Smooth muscle cell (in vitro differentiated cells): ENCODE results near the gene TCL1A. TPM values are rescaled to one million over a fixed set of nuclear protein-coding genes. Genes with fewer than 3 reads are reported as not detected.

Experiments used
- DNase-seq: peaks from one replicate; lab custom pipeline; 2025; ENCODE audit not compliant: unreplicated experiment; lab: John Stamatoyannopoulos, UW
- H2AFZ ChIP-seq: fragments of 200-600 bp; sonication (generic); 2 replicates; pipeline ENCODE4 v1.6.0; 2016; ENCODE audit warnings: antibody characterized with exemption, low read depth, mild to moderate bottlenecking
- H3F3A ChIP-seq: fragments of 200-600 bp; sonication (generic); 2 replicates; pipeline ENCODE4 v1.6.0; 2017; ENCODE audit warnings: antibody characterized with exemption, low read depth
- H3K27ac ChIP-seq: fragments of 200-600 bp; sonication (generic); 2 replicates; pipeline ENCODE4 v1.5.1; 2016; ENCODE audit warnings: low read depth, mild to moderate bottlenecking
- H3K27me3 ChIP-seq: fragments of 200-600 bp; sonication (generic); 2 replicates; pipeline ENCODE4 v1.6.1; 2016; ENCODE audit warnings: low read depth, mild to moderate bottlenecking
- H3K36me3 ChIP-seq: fragments of 200-600 bp; sonication (generic); 2 replicates; pipeline ENCODE4 v1.5.1; 2016; ENCODE audit warnings: low read depth
- H3K4me1 ChIP-seq: fragments of 200-600 bp; sonication (generic); 2 replicates; pipeline ENCODE4 v1.5.1; 2016; ENCODE audit warnings: low read depth
- H3K4me2 ChIP-seq: fragments of 200-600 bp; sonication (generic); 2 replicates; pipeline ENCODE4 v1.6.0; 2016; ENCODE audit warnings: mild to moderate bottlenecking
- H3K4me3 ChIP-seq: fragments of 200-600 bp; sonication (generic); 2 replicates; pipeline ENCODE4 v1.5.1; 2016; ENCODE audit warnings: mild to moderate bottlenecking
- H3K79me2 ChIP-seq: fragments of 200-600 bp; sonication (generic); 2 replicates; pipeline ENCODE4 v1.6.0; 2016; ENCODE audit warnings: low read depth, mild to moderate bottlenecking
- H3K9ac ChIP-seq: fragments of 200-600 bp; sonication (generic); 2 replicates; pipeline ENCODE4 v1.6.0; 2016; ENCODE audit warnings: low read depth
- H3K9me3 ChIP-seq: fragments of 200-600 bp; sonication (generic); replicated peaks from 2 replicates; pipeline ENCODE4 v1.5.1; 2016; ENCODE audit warnings: low read depth
- H4K20me1 ChIP-seq: fragments of 200-600 bp; sonication (generic); 2 replicates; pipeline ENCODE4 v1.6.0; 2016; ENCODE audit warnings: low read depth
- whole genome bisulfite sequencing: methylation state at CpG from one replicate; pipeline ENCODE4 v1.1.7; 2016; ENCODE audit warnings: low lambda C conversion rate; 5-methylcytosine and 5-hydroxymethylcytosine counted together
- polyA plus RNA-seq: library from polyadenylated mRNA; unstranded; fragments of >200 nt; fragmentation: Nextera tagmentation; extraction: Ambion mirVana; gene quantifications from 2 replicates; pipeline ENCODE4 v1.2.1, GENCODE V29; 2016
- total RNA-seq: library from RNA; depleted of rRNA; stranded (reverse); fragments of >200 nt; gene quantifications from 2 replicates; pipeline ENCODE4 v1.2.3, GENCODE V29; 2014
- TF ChIP-seq, protein P1 (sequence below): fragments of 200-600 bp; sonication (generic); IDR thresholded peaks from 2 replicates; pipeline ENCODE4 v1.5.1; 2017; ENCODE audit warnings: borderline replicate concordance, mild to moderate bottlenecking, antibody characterized with exemption; ENCODE audit not compliant: insufficient read depth, poor library complexity, severe bottlenecking

Gene TCL1A
- total and polyA plus RNA-seq, 2 experiments from 2014 or later: not detected

DNA sequence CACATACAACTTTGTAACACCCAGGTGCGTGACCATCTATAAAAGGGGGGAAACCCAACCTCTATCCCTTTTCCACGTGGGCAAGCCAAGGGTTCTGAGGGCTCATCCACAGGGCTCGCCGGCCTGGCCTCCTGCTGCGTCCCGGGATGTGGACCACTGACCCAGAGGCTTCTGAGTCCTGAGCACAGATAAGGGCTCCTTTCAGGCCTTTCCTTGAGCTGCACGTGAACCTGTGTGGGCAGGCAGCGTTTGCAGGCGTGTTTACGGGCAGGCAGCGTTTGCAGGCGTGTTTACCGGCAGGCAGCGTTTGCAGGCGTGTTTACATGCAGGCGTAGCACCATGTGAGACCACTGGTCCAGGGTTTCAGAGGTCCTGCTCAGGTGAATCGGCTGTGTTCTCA is 3.8 kb downstream of the TCL1A start:
- TF ChIP-seq, protein P1, sequence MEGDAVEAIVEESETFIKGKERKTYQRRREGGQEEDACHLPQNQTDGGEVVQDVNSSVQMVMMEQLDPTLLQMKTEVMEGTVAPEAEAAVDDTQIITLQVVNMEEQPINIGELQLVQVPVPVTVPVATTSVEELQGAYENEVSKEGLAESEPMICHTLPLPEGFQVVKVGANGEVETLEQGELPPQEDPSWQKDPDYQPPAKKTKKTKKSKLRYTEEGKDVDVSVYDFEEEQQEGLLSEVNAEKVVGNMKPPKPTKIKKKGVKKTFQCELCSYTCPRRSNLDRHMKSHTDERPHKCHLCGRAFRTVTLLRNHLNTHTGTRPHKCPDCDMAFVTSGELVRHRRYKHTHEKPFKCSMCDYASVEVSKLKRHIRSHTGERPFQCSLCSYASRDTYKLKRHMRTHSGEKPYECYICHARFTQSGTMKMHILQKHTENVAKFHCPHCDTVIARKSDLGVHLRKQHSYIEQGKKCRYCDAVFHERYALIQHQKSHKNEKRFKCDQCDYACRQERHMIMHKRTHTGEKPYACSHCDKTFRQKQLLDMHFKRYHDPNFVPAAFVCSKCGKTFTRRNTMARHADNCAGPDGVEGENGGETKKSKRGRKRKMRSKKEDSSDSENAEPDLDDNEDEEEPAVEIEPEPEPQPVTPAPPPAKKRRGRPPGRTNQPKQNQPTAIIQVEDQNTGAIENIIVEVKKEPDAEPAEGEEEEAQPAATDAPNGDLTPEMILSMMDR: no peak
- DNase-seq: no peak
- no peaks in the 10 kb centered on the region for H3K36me3 ChIP-seq
- H3K27me3 ChIP-seq: peaks cover 11% of the 10 kb centered on the region
- H2AFZ ChIP-seq: no peak overlapping the region
- H3K9ac ChIP-seq: no peak overlapping the region
- H3K27ac ChIP-seq: no peak overlapping the region
- no peaks in the 10 kb centered on the region for H3F3A ChIP-seq
- no peak overlapping the region for H3K4me3 ChIP-seq
- H4K20me1 ChIP-seq: no peaks in the 10 kb centered on the region
- H3K9me3 ChIP-seq: no peaks in the 10 kb centered on the region
- H3K79me2 ChIP-seq: no peaks in the 10 kb centered on the region
- WGBS: 90% methylated on average over 17 of the region's 17 CpGs
- H3K4me2 ChIP-seq: no peak overlapping the region
- H3K4me1 ChIP-seq: no peaks in the 10 kb centered on the region

DNA sequence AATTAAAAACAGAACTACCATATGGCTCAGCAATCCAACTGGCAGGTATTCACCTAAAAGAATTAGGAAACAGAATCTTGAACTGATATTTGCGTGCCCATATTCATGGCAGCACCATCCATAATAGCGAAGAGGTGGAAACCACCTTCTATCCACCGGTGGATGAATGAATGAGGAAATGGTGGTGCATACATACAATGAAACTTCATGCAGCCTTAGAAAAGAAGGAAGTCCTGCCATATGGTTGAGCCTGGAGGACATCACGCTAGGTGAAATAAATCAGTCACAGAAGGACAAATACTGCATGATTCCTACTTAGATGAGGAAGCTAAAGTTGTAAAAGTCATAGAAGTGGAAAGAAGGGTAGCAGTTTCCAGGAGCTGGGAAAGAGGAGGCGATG is 6.6 kb downstream of the TCL1A start:
- H3K27me3 ChIP-seq: peaks cover 11% of the 10 kb centered on the region
- no peaks in the 10 kb centered on the region for H3K36me3 ChIP-seq
- no peak for DNase-seq
- no peaks in the 10 kb centered on the region for H3F3A ChIP-seq
- H3K4me3 ChIP-seq: no peak overlapping the region
- no peak overlapping the region for H3K4me2 ChIP-seq
- no peaks in the 10 kb centered on the region for H4K20me1 ChIP-seq
- TF ChIP-seq, protein P1: no peak
- no peak overlapping the region for H3K27ac ChIP-seq
- H3K9me3 ChIP-seq: no peaks in the 10 kb centered on the region
- H2AFZ ChIP-seq: no peak overlapping the region
- H3K4me1 ChIP-seq: peaks cover 2% of the 10 kb centered on the region
- H3K9ac ChIP-seq: no peak overlapping the region
- 94% methylated on average over 5 of the region's 5 CpGs for WGBS
- H3K79me2 ChIP-seq: no peaks in the 10 kb centered on the region

DNA sequence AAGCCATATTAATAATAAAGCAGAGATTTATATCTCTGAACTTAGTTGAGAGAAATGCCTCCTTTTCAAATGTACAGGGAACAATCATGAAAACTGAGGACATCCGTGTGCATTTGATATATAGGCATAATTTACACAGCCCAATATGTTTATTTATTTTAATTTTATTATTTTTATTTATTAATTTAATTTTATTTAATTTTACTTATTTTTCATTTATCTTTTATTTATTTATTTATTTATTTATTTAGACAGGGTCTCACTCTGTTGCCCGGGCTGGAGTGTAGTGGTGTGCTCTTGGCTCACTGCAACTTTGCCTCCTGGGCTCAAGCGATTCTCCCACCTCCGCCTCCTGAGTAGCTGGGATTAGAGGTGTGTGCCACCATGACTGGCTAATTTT is 8.4 kb downstream of the TCL1A start:
- DNase-seq: no peak
- Histone ChIP-seq H4K20me1 (no peaks in the 10 kb centered on the region), H3K9ac (no peak overlapping the region), H3K79me2 (no peaks in the 10 kb centered on the region), H3F3A (no peaks in the 10 kb centered on the region), H2AFZ (no peak overlapping the region), H3K4me3 (no peak overlapping the region), H3K9me3 (no peaks in the 10 kb centered on the region), H3K4me2 (no peak overlapping the region), H3K27me3 (peaks cover 11% of the 10 kb centered on the region), H3K4me1 (peaks cover 18% of the 10 kb centered on the region), H3K27ac (no peak overlapping the region), H3K36me3 (no peaks in the 10 kb centered on the region)
- TF ChIP-seq, protein P1: no peak
- WGBS: 94% methylated on average over 4 of the region's 4 CpGs

DNA sequence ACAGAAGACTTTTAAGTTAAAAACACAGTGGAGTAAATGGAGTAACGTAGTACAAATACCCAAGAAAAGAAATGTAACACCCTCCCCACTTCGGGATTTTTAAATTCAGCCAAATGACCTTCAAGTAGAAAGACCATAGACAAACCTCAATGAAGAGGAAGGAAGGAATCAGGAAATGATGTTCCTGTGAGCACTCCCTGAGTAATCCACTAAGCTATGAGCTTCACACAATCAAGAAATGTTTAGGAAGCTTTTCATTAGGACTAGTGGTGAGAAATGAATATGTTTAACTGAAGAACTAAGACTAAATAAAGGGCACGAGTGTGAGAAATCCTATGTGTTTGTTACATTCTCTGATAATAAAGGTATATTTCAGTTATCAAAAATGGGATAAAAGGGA is 10.1 kb downstream of the TCL1A start:
- Histone ChIP-seq H3F3A (no peaks in the 10 kb centered on the region), H3K4me2 (no peak overlapping the region), H3K79me2 (no peaks in the 10 kb centered on the region), H3K27me3 (peaks cover 3% of the 10 kb centered on the region), H3K9ac (no peak overlapping the region), H4K20me1 (no peaks in the 10 kb centered on the region), H3K27ac (no peak overlapping the region), H2AFZ (no peak overlapping the region), H3K9me3 (no peaks in the 10 kb centered on the region), H3K4me3 (no peak overlapping the region), H3K4me1 (peaks cover 25% of the 10 kb centered on the region), H3K36me3 (no peaks in the 10 kb centered on the region)
- 80% methylated on average over 3 of the region's 3 CpGs for WGBS
- TF ChIP-seq, protein P1: no peak
- DNase-seq: no peak
